Neural cell (in vitro differentiated cells): ENCODE results near the gene POLD4. TPM values are rescaled to one million over a fixed set of nuclear protein-coding genes. Genes with fewer than 3 reads are reported as not detected.
A peak's percentile ranks its signal among the peaks of the same experiment; 100 is the strongest.

ENCODE experiments used
- H2AFZ ChIP-seq: fragments of 200-600, 300-800 bp; sonication (generic), shearing (Covaris generic); 2 replicates; pipeline ENCODE4 v1.6.0; 2014; ENCODE audit warnings: low read depth, mild to moderate bottlenecking, antibody characterized with exemption, low read length, moderate library complexity
- H3F3A ChIP-seq: fragments of 200-600 bp; shearing (Covaris generic); 2 replicates; pipeline ENCODE4 v1.6.1; 2016; ENCODE audit warnings: mild to moderate bottlenecking, moderate library complexity, mixed read lengths, antibody characterized with exemption, low read length; ENCODE audit not compliant: insufficient read depth, poor library complexity, severe bottlenecking
- H3K27ac ChIP-seq: fragments of 200-600, 300-800 bp; sonication (generic), shearing (Covaris generic); 2 replicates; pipeline ENCODE4 v1.5.1; 2014; ENCODE audit warnings: mild to moderate bottlenecking, low read length, moderate library complexity
- H3K27me3 ChIP-seq: fragments of 300-800, 200-600 bp; sonication (generic), shearing (Covaris generic); 2 replicates; pipeline ENCODE4 v1.6.0; 2014; ENCODE audit warnings: mild to moderate bottlenecking, low read depth, low read length, moderate library complexity; ENCODE audit not compliant: insufficient read depth
- H3K36me3 ChIP-seq: fragments of 300-800, 200-600 bp; sonication (generic), shearing (Covaris generic); 2 replicates; pipeline ENCODE4 v1.5.1; 2014; ENCODE audit warnings: mild to moderate bottlenecking, antibody characterized with exemption, low read length, moderate library complexity; ENCODE audit not compliant: insufficient read depth
- H3K4me2 ChIP-seq: fragments of 300-800, 200-600 bp; sonication (generic), shearing (Covaris generic); 2 replicates; pipeline ENCODE4 v1.6.0; 2014; ENCODE audit warnings: mild to moderate bottlenecking, low read length
- H3K4me3 ChIP-seq: fragments of 300-800, 200-600 bp; sonication (generic), shearing (Covaris generic); 2 replicates; pipeline ENCODE4 v1.5.1; 2014; ENCODE audit warnings: mild to moderate bottlenecking, low read length, moderate library complexity
- H3K79me2 ChIP-seq: fragments of 200-600 bp; shearing (Covaris generic); replicated peaks from 2 replicates; pipeline ENCODE4 v1.6.0; 2014; ENCODE audit warnings: mild to moderate bottlenecking, low read length, moderate library complexity; ENCODE audit not compliant: insufficient read depth
- H3K9ac ChIP-seq: fragments of 300-800, 200-600 bp; sonication (generic), shearing (Covaris generic); 2 replicates; pipeline ENCODE4 v1.6.1; 2016; ENCODE audit warnings: mild to moderate bottlenecking, low read length, mixed read lengths
- H3K9me2 ChIP-seq: fragments of 200-600 bp; shearing (Covaris generic); 2 replicates; pipeline ENCODE4 v1.6.1; 2016; ENCODE audit warnings: mild to moderate bottlenecking, low read length, mixed read lengths; ENCODE audit not compliant: insufficient read depth
- H3K9me3 ChIP-seq: fragments of 200-600, 300-800 bp; sonication (generic), shearing (Covaris generic); 2 replicates; pipeline ENCODE4 v1.6.1; 2016; ENCODE audit warnings: mild to moderate bottlenecking, mixed run types, low read length, moderate library complexity, mixed read lengths
- H4K20me1 ChIP-seq: fragments of 200-600 bp; shearing (Covaris generic); 2 replicates; pipeline ENCODE4 v1.6.1; 2016; ENCODE audit warnings: mild to moderate bottlenecking, mixed run types; ENCODE audit not compliant: insufficient read depth
- CTCF ChIP-seq: fragments of 450-650 bp; IDR thresholded peaks from 2 replicates; pipeline ENCODE4 v1.5.1; 2014; ENCODE audit warnings: antibody characterized with exemption, mild to moderate bottlenecking, moderate library complexity; ENCODE audit not compliant: poor library complexity, severe bottlenecking
- EP300 ChIP-seq: fragments of 450-650 bp; conservative IDR thresholded peaks from 2 replicates; pipeline ENCODE4 v1.6.1; 2014; ENCODE audit warnings: antibody characterized with exemption, mild to moderate bottlenecking, moderate library complexity; ENCODE audit not compliant: poor library complexity, severe bottlenecking
- EZH2 ChIP-seq: fragments of 200-600, 300-800 bp; shearing (Covaris generic), sonication (generic); IDR thresholded peaks from 2 replicates; pipeline ENCODE4 v1.6.1; 2014; ENCODE audit warnings: antibody characterized with exemption, low read length, borderline replicate concordance, mild to moderate bottlenecking; ENCODE audit not compliant: insufficient read depth, poor library complexity, severe bottlenecking
- MXI1 ChIP-seq: fragments of 450-650 bp; conservative IDR thresholded peaks from 2 replicates; pipeline ENCODE4 v1.6.1; 2014; ENCODE audit warnings: antibody characterized with exemption, mild to moderate bottlenecking; ENCODE audit not compliant: poor library complexity, severe bottlenecking
- POLR2AphosphoS5 ChIP-seq: IDR thresholded peaks from 2 replicates; pipeline ENCODE4 v1.6.1; 2012
- RAD21 ChIP-seq: fragments of 450-650 bp; conservative IDR thresholded peaks from 2 replicates; pipeline ENCODE4 v1.6.1; 2014; ENCODE audit warnings: antibody characterized with exemption, mild to moderate bottlenecking, moderate library complexity
- REST ChIP-seq: IDR thresholded peaks from 2 replicates; pipeline ENCODE4 v1.6.1; 2012; ENCODE audit warnings: borderline replicate concordance
- SMC3 ChIP-seq: fragments of 450-650 bp; conservative IDR thresholded peaks from 2 replicates; pipeline ENCODE4 v1.6.1; 2014; ENCODE audit warnings: antibody characterized with exemption, mild to moderate bottlenecking, moderate library complexity; ENCODE audit not compliant: poor library complexity
- TAF1 ChIP-seq: IDR thresholded peaks from 2 replicates; pipeline ENCODE4 v1.6.1; 2012; ENCODE audit warnings: low read depth
- polyA plus RNA-seq: library from polyadenylated mRNA; depleted of rRNA; stranded (reverse); fragments of >200 nt; gene quantifications from 2 replicates; pipeline ENCODE4 v1.2.3, GENCODE V29; 2014

The POLD4 gene
- polyA plus RNA-seq, 1 donor from 2014 or later = 6.8 TPM

GRCh38 chr11:67317888-67318555, 35.3 kb downstream of the POLD4 start:
- no peak overlapping the region for H2AFZ ChIP-seq
- no peaks in the 10 kb centered on the region for H3K9me3 ChIP-seq
- peak overlapping the region; percentile 74 for H3K4me3 ChIP-seq
- H4K20me1 ChIP-seq = no peaks in the 10 kb centered on the region
- peak overlapping the region; percentile 23 for H3K27ac ChIP-seq
- peak overlapping the region; percentile 65 for H3K9ac ChIP-seq
- H3K27me3 ChIP-seq = no peaks in the 10 kb centered on the region
- no peaks in the 10 kb centered on the region for H3F3A ChIP-seq
- no peaks in the 10 kb centered on the region for H3K9me2 ChIP-seq
- H3K79me2 ChIP-seq = peaks cover 11% of the 10 kb centered on the region
- peak overlapping the region; percentile 83 for H3K4me2 ChIP-seq
- H3K36me3 ChIP-seq = no peaks in the 10 kb centered on the region
- TF ChIP-seq EP300 = no peak
- TF ChIP-seq SMC3 = peak; percentile 36
- no peak for TF ChIP-seq TAF1
- peak; percentile 71 for TF ChIP-seq POLR2AphosphoS5
- peak; percentile 91 for TF ChIP-seq MXI1

GRCh38 chr11:67317205-67317887, 36.0 kb downstream of the POLD4 start:
- TF ChIP-seq POLR2AphosphoS5 (peak; percentile 29), EZH2 (no peak), SMC3 (peak; percentile 97), RAD21 (peak; percentile 98), CTCF (peak; percentile 100), MXI1 (no peak), TAF1 (peak; percentile 24), REST (peak; percentile 27), EP300 (peak; percentile 48)
- no peaks in the 10 kb centered on the region for H3K36me3 ChIP-seq
- no peaks in the 10 kb centered on the region for H3F3A ChIP-seq
- no peaks in the 10 kb centered on the region for H3K9me2 ChIP-seq
- H4K20me1 ChIP-seq = no peaks in the 10 kb centered on the region
- H3K9me3 ChIP-seq = no peaks in the 10 kb centered on the region
- H3K27me3 ChIP-seq = no peaks in the 10 kb centered on the region
- H3K9ac ChIP-seq = peak overlapping the region; percentile 65
- H2AFZ ChIP-seq = peak overlapping the region; percentile 66
- peak overlapping the region; percentile 52 for H3K4me2 ChIP-seq
- peak overlapping the region; percentile 74 for H3K4me3 ChIP-seq
- peak overlapping the region; percentile 43 for H3K27ac ChIP-seq
- H3K79me2 ChIP-seq = peaks cover 11% of the 10 kb centered on the region
